Tibial artery (tissue), 4 donors: ENCODE measurements around the gene MCOLN1.

ENCODE experiments used
- DNase-seq, 2 donors: peaks; one replicate each; pipeline ENCODE4 v3.0.0-alpha.2; 2019
- H3K27ac ChIP-seq, 2 donors: fragments of 200-600 bp; sonication (generic) in 1 of 2; 1 replicate in 1 of 2; 2 replicates in 1 of 2; pipeline ENCODE4 v1.5.1; 2018 to 2019; ENCODE audit warnings: mild to moderate bottlenecking in 1 of 2
- H3K27me3 ChIP-seq, 2 donors: fragments of 200-600 bp; sonication (generic) in 1 of 2; one replicate each; pipeline versions ENCODE4 v1.5.1 to v1.6.0; 2016 to 2019
- H3K36me3 ChIP-seq, 3 donors: fragments of 200-600 bp; sonication (generic) in 2 of 3; one replicate each; pipeline ENCODE4 v1.5.1; 2016 to 2019; ENCODE audit warnings: mild to moderate bottlenecking in 2 of 3
- H3K4me1 ChIP-seq, 4 donors: fragments of 200-600 bp; sonication (generic) in 2 of 4; 1 replicate in 3 of 4; 2 replicates in 1 of 4; pipeline ENCODE4 v1.5.1; 2016 to 2019
- H3K4me3 ChIP-seq, 2 donors: fragments of 200-600 bp; sonication (generic) in 1 of 2; 1 replicate in 1 of 2; 2 replicates in 1 of 2; pipeline ENCODE4 v1.5.1; 2018 to 2019; ENCODE audit warnings: mild to moderate bottlenecking in 2 of 2
- H3K9me3 ChIP-seq, 3 donors: fragments of 200-600 bp; sonication (generic) in 1 of 3; one replicate each; pipeline ENCODE4 v1.5.1; 2016 to 2019
- CTCF ChIP-seq, 2 experiments: fragments of 200-600 bp in 1 of 2; fragments of 450-650 bp in 1 of 2; IDR thresholded peaks; one replicate each; pipeline ENCODE4 v1.5.1; 2017 to 2019; ENCODE audit warnings: antibody characterized with exemption in 2 of 2, mild to moderate bottlenecking in 1 of 2, moderate library complexity in 1 of 2
- intact Hi-C: fragments of 100-400 bp; cut with DNase I; formaldehyde crosslinking; loops from one replicate; pipeline ENCODE4 v1.15.0; 2023; ENCODE audit warnings: low total_unique reads

MCOLN1 gene

GRCh38 chr19:7522072-7522922, at the start of gene MCOLN1:
TSS of gene MCOLN1 (plus strand) at chr19:7522624. CDS start at chr19:7522751, 127 bp downstream.
- H3K9me3 ChIP-seq, result no peaks in the 10 kb centered on the region
- intact Hi-C loops, result no loop called here
- peak; percentile 99 to 100 for DNase-seq
- no peaks in the 10 kb centered on the region for H3K27me3 ChIP-seq
- peak within 1 kb of the TSS; percentile 77 to 83 for H3K4me3 ChIP-seq
- peak in 1 of 2 experiments; percentile 28 for TF ChIP-seq CTCF (IDR thresholded peaks at IDR 0.05)
- peak within 1 kb of the TSS; percentile 71 to 74 for H3K27ac ChIP-seq
- H3K36me3 ChIP-seq, result peaks cover 19 to 53% (median 34%) of the 10 kb centered on the region in 3 donors
- H3K4me1 ChIP-seq, result peaks cover 0 to 42% (median 27%) of the 10 kb centered on the region in 4 donors

GRCh38 chr19:7475665-7476064, 46.8 kb upstream of the MCOLN1 start:
- Histone ChIP-seq H3K4me3 (no peak overlapping the region), H3K27ac (no peak overlapping the region), H3K4me1 (no peaks in the 10 kb centered on the region), H3K27me3 (no peaks in the 10 kb centered on the region), H3K9me3 (no peaks in the 10 kb centered on the region), H3K36me3 (peaks cover under 1 to 22% (median 15%) of the 10 kb centered on the region in 3 donors)
- no peak for DNase-seq
- intact Hi-C loops, result no loop called here
- TF ChIP-seq CTCF (IDR thresholded peaks at IDR 0.05), result no peak

GRCh38 chr19:7476241-7476640, 46.2 kb upstream of the MCOLN1 start:
- Histone ChIP-seq H3K4me3 (no peak overlapping the region), H3K27me3 (no peaks in the 10 kb centered on the region), H3K27ac (no peak overlapping the region), H3K36me3 (peaks cover 0 to 16% (median 9%) of the 10 kb centered on the region in 3 donors), H3K4me1 (no peaks in the 10 kb centered on the region), H3K9me3 (no peaks in the 10 kb centered on the region)
- no peak for TF ChIP-seq CTCF (IDR thresholded peaks at IDR 0.05)
- intact Hi-C loops, result no loop called here
- no peak for DNase-seq

- Histone ChIP-seq H3K9me3 (no peaks in the 10 kb centered on the region), H3K4me1 (no peaks in the 10 kb centered on the region), H3K36me3 (peaks cover 0 to 9% (median 2%) of the 10 kb centered on the region in 3 donors), H3K27me3 (no peaks in the 10 kb centered on the region), H3K4me3 (no peak overlapping the region), H3K27ac (no peak overlapping the region)
- intact Hi-C loops, result no loop called here
- no peak for TF ChIP-seq CTCF (IDR thresholded peaks at IDR 0.05)
- no peak for DNase-seq
Observed at GRCh38 chr19:7476777-7477494, 45.5 kb upstream of the MCOLN1 start.

- Histone ChIP-seq H3K27ac (no peak overlapping the region), H3K27me3 (no peaks in the 10 kb centered on the region), H3K4me1 (peaks cover 0 to under 1% (median 0%) of the 10 kb centered on the region in 4 donors), H3K4me3 (no peak overlapping the region), H3K36me3 (peaks cover 0 to 1% (median 0%) of the 10 kb centered on the region in 3 donors), H3K9me3 (no peaks in the 10 kb centered on the region)
- TF ChIP-seq CTCF (IDR thresholded peaks at IDR 0.05), result no peak
- no peak for DNase-seq
- intact Hi-C loops, result no loop called here
Observed at GRCh38 chr19:7477758-7478157, 44.7 kb upstream of the MCOLN1 start.
